ENCODE measurements around the gene CELF2.

Gene CELF2

GRCh38 chr10:11197878-11198277, 180.2 kb downstream of the CELF2 start:
- H2AFZ ChIP-seq (ENCODE audit: low read depth, low read length, severe bottlenecking) = no peak overlapping the region
- H3K27ac ChIP-seq (ENCODE audit: low read depth, low read length) = no peak overlapping the region
- no peak for TF ChIP-seq CTCF (IDR thresholded peaks at IDR 0.05; ENCODE audit: insufficient read depth, low read length, poor library complexity, severe bottlenecking)
- no peak for TF ChIP-seq EZH2phosphoT487 (conservative IDR thresholded peaks at IDR 0.05; ENCODE audit: low read length)
- peaks cover 5% of the 10 kb centered on the region; the same call in 1 of the 2 replicates for H4K20me1 ChIP-seq (ENCODE audit: low read depth, low read length)
- no peaks in the 10 kb centered on the region for H3K9me3 ChIP-seq (ENCODE audit: insufficient read depth, low read length)
- H3K79me2 ChIP-seq (ENCODE audit: insufficient read depth, low read length) = no peaks in the 10 kb centered on the region
- no peaks in the 10 kb centered on the region for H3K9me2 ChIP-seq (replicated peaks; ENCODE audit: insufficient read depth, low read length)
- no peaks in the 10 kb centered on the region for H3K27me3 ChIP-seq (ENCODE audit: low read length)
- H3K4me3 ChIP-seq (ENCODE audit: insufficient read depth, low read length, poor library complexity, severe bottlenecking) = no peak overlapping the region
- H3K4me2 ChIP-seq (ENCODE audit: low read depth, low read length, poor library complexity, severe bottlenecking) = no peak overlapping the region
- no peaks in the 10 kb centered on the region for H3F3A ChIP-seq (ENCODE audit: insufficient read depth)
- H3K36me3 ChIP-seq (ENCODE audit: low read length) = no peaks in the 10 kb centered on the region
- no peak overlapping the region for H3K9ac ChIP-seq (ENCODE audit: low read length)

- peaks cover 5% of the 10 kb centered on the region; the same call in 1 of the 2 replicates for H4K20me1 ChIP-seq (ENCODE audit: low read depth, low read length)
- no peaks in the 10 kb centered on the region for H3F3A ChIP-seq (ENCODE audit: insufficient read depth)
Observed at GRCh38 chr10:11201911-11202310, 184.2 kb downstream of the CELF2 start.

GRCh38 chr10:11204351-11204942, 186.8 kb downstream of the CELF2 start:
- Histone ChIP-seq H4K20me1 (ENCODE audit: low read depth, low read length) (no peaks in the 10 kb centered on the region; the same call in 1 of the 2 replicates), H3K27me3 (ENCODE audit: low read length) (no peaks in the 10 kb centered on the region), H3K9me3 (ENCODE audit: insufficient read depth, low read length) (no peaks in the 10 kb centered on the region), H3K9me2 (replicated peaks; ENCODE audit: insufficient read depth, low read length) (no peaks in the 10 kb centered on the region), H3K4me3 (ENCODE audit: insufficient read depth, low read length, poor library complexity, severe bottlenecking) (no peak overlapping the region), H3K27ac (ENCODE audit: low read depth, low read length) (no peak overlapping the region), H3K4me2 (ENCODE audit: low read depth, low read length, poor library complexity, severe bottlenecking) (no peak overlapping the region), H2AFZ (ENCODE audit: low read depth, low read length, severe bottlenecking) (no peak overlapping the region), H3K36me3 (ENCODE audit: low read length) (no peaks in the 10 kb centered on the region), H3K79me2 (ENCODE audit: insufficient read depth, low read length) (no peaks in the 10 kb centered on the region), H3K9ac (ENCODE audit: low read length) (no peak overlapping the region), H3F3A (ENCODE audit: insufficient read depth) (no peaks in the 10 kb centered on the region)
- no peak for TF ChIP-seq EZH2phosphoT487 (conservative IDR thresholded peaks at IDR 0.05; ENCODE audit: low read length)
- no peak for TF ChIP-seq CTCF (IDR thresholded peaks at IDR 0.05; ENCODE audit: insufficient read depth, low read length, poor library complexity, severe bottlenecking)

More at GRCh38 chr10:11201911-11202310, 184.2 kb downstream of the CELF2 start:
- H3K27ac ChIP-seq (ENCODE audit: low read depth, low read length) = no peak overlapping the region
- no peaks in the 10 kb centered on the region for H3K27me3 ChIP-seq (ENCODE audit: low read length)
- no peak overlapping the region for H2AFZ ChIP-seq (ENCODE audit: low read depth, low read length, severe bottlenecking)
- H3K9me2 ChIP-seq (replicated peaks; ENCODE audit: insufficient read depth, low read length) = no peaks in the 10 kb centered on the region
- H3K79me2 ChIP-seq (ENCODE audit: insufficient read depth, low read length) = no peaks in the 10 kb centered on the region
- no peak overlapping the region for H3K9ac ChIP-seq (ENCODE audit: low read length)
- H3K36me3 ChIP-seq (ENCODE audit: low read length) = no peaks in the 10 kb centered on the region
- no peaks in the 10 kb centered on the region for H3K9me3 ChIP-seq (ENCODE audit: insufficient read depth, low read length)
- no peak for TF ChIP-seq EZH2phosphoT487 (conservative IDR thresholded peaks at IDR 0.05; ENCODE audit: low read length)
- no peak for TF ChIP-seq CTCF (IDR thresholded peaks at IDR 0.05; ENCODE audit: insufficient read depth, low read length, poor library complexity, severe bottlenecking)
- no peak overlapping the region for H3K4me2 ChIP-seq (ENCODE audit: low read depth, low read length, poor library complexity, severe bottlenecking)
- H3K4me3 ChIP-seq (ENCODE audit: insufficient read depth, low read length, poor library complexity, severe bottlenecking) = no peak overlapping the region

Data from SU-DHL-6 (cell line).